HG03432 (cell line): ENCODE results near the gene TSPOAP1.
"Not testable (repeated sequence)": the region's sequence is repeated elsewhere in the genome, so short reads cannot be mapped to it uniquely, and the experiment has no call there.

Experiments
- ATAC-seq: cut with Tn5 transposase; IDR thresholded peaks from one replicate; pipeline ENCODE4 v1.9.1; 2021; ENCODE audit warnings: mild to moderate bottlenecking, moderate library complexity; ENCODE audit not compliant: unreplicated experiment

The TSPOAP1 gene

DNA sequence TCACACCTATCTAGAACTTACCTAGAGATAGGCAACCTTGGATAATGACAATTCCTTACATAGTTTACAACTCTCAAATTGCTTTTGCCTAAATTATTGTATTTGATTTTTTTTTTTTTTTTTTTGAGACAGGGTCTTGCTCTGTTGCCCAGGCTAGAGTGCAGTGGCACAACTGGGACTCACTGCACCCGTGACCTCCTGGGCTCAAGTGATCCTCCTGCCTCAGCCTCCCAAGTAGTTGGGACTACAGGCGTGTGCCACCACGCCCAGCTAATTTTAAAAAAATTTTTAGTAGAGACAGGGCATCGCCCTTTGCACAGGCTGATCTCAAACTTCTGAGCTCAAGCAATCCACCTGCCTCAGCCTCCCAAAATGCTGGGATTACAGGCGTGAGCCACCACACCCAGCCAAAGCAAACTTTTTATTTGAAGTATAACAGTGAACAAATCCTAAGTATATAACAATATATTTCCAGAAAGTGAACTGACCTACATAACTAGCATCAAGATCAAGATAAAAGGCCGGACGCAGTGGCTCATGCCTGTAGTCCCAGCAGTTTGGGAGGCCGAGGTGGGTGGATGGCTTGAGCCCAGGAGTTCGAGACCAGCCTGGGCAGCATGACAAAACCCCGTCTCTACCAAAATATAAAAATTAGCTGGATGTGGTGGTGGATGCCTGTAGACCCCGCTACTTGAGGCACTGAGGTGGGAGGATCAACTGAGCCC lies 12.7 kb upstream of the TSPOAP1 start:
- not testable (repeated sequence) for ATAC-seq

DNA sequence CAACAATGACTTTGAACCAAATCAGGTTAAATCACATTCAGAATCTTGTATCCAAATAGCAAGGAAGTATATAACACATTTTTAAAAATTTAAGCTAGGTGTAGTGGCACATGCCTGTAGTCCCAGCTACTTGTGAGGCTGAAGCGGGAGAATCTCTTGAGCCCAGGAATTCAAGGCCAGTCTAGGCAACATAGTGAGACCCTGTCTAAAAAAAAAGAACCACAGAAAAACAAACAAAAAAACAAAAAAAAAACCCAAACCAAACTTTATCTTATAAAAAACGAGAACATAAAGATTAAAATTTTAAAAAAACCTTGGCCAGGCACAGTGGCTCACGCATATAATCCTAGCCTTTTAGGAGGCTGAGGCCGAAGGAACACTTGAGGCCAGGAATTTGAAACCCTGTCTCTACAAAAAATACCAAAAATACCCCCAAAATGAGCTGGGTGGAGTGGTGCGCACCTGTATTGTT lies 11.8 kb upstream of the TSPOAP1 start:
- no peak for ATAC-seq

DNA sequence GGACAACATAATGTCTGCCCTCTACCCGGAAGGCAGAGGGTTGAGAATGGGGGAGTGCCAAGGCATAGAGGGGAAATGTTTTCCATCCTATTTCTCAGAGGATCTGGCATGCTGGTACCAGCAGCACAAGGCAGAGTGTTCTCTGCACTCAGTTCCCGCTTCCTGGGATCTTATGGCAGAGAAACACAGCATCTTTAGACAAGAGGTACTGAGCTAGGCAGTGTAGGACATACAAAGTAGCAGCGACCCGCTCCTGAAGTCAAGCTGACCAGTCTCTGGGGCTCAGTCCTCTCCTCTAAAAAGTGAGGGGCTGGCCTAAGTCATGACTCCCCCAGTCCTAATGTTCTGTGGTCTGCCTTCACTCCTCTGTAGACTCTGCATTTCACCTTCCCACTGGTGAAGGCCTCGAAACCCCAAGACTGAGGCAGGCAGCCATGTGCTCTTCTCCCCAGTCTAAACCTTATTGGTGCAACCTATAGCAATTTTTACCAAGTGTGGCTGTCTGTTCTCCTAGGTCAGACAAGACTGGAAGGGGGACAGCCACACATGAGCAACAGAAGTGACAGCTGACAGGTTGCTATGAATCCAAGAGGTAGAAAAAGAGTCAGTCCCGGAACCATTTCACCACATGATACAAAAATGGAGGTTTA lies 11.3 kb upstream of the TSPOAP1 start:
- ATAC-seq = no peak

DNA sequence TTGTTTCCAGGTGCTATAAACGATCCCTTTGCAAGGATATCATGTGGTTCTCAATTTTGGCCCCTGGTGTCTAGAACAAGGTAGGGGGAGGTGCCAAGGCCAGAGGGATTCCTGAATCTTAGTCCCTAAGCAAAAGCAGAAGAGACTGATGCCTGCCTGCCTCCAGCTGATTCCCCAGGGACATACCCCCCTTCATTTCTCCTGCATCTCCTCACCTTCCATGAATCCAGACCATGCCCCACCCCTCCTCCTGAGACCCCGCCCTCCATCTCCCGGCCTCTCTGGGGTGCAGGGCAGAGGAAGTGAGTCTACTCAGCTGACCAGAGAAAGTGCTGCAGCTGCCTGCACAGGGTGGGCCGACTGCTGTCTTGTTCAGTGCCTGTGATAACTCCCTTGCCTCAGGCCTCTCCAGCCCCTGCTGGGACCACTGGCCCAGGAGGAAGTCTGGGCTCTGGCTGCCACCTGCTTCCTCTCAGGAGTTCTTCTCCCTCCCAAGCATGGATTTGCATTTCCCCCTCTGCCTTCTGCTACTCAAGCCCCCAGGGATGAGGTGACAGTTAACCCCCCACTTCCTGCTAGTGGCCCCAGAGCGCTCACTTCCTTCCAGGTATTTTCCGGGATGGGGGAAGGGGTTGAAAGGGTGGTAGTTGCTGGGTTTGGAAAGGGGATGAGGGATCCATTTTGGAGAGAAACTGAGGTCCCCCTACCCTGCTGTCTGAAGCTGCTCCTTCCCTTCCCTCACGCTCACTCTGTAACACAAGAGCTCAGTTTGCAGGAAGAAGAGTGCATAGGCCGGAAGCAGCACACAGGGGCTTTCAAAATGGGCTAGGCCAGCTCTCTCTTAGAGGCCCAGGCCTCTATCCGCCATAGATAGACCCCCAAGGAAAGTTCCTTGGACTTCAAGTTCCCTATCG lies 10.5 kb upstream of the TSPOAP1 start:
- ATAC-seq = no peak

DNA sequence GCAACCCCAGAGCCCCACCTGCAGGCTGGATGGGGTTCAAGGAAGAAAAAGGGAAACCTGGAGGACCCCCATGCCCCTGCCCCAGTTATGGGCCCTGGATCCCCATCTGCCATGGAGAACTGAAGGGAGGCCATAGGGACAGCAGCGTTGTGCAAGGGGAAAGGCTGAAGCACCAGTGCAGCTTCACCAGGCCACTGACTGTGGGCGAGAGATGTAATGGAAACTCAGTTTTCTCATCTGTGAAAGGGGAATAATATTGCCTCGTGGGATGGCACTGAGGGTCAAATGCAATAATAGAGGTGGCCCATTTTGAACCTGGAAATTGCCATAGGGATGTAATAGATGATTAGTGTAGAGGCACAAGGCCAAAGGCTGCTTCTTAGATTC lies 9.9 kb upstream of the TSPOAP1 start:
- no peak for ATAC-seq

DNA sequence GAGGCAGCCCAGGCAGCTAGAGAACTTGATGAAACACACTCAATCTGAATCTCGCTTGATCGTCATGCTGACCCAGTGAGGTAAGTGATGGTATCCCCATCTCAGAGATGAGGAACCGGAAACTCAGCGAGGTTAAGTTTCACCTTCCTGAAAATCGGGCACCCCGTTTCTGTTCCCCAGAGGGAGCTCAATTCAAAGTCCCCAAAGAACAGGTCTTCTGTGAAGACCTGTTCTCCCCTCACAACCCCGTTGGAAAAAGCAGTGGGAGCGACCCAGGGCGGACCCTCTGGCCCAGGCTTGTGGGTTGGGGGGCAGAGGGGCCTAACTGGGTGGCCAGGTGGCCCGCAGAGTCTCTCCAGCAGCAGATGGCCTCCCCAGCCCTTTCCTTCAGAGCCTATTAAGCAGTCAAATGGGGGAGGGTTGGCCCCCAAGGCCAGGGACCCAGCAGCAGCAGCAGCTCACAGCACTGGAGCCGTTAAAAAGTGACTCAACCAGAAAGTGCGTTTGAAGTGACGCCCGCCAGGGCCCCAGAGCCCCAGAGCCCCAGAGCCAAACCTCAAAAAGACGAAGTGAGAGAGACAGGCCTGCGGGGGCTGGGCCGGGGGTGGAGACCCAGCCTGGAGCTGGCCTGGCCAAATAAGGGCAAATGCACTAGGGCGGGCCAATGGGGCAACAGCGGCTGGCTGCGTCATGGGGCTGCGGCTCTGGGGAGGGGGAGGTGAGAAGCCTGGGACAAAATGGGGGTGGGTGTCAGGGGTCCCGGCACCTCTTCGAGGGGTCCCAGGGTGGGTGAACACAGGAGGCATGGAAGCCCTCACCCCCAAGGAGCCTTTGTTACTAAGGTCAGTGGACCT lies 9.2 kb upstream of the TSPOAP1 start:
- ATAC-seq = peak; percentile 70

DNA sequence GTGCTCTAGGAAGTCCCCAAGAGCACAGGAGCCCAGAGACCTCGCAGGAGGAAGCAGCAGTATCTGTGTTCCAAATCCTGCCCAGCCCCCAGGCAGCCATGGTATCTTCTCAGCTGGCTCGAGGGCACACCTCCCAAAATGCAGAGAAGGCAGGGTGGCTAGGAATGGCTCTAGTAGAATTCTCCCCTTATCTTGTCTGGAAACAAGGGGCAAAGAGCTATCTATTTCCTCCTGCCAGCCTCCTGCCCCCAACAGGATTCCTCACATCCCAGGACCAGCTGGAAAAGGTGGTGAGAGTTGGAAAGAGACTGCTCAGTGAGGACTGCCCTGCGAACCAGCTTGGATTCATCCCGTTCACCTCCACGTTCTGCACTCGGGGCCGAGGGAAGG lies 8.6 kb upstream of the TSPOAP1 start:
- ATAC-seq = no peak

DNA sequence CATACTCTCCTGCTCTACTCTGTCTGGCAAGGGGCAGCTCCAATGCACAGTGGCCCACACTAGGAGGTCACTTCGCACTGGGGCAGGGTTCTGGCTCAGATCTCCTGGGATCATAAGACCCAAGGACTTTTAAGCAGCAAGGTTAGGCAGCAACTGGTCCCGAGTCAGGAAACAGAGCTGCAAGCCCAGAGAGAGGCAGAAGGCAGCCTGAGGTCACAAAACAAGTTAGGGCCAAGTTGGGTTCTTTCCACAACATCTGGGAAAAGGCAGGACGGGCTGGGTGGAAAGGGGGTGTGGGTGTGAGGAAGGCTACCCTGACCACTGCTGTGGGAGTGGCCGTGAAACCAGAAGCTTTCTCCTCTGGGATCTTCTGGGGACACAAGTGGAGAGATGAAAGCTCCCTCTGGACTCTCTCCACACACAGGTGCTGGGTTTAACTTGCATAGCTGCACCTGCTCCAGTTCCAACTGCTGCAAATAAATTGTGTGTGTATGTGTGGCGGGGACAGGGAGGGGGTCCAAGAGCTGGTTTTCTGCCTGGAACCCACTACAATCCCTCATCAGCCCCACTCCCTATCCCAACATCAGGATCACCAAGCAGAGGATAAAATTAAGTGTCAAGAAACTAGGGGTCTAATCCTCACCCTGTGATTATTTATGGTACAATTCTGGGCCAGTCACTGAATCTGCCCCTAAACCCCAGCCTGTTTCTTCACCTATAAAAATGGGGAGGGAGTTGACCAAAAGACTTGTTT lies 8.0 kb upstream of the TSPOAP1 start:
- ATAC-seq = no peak

DNA sequence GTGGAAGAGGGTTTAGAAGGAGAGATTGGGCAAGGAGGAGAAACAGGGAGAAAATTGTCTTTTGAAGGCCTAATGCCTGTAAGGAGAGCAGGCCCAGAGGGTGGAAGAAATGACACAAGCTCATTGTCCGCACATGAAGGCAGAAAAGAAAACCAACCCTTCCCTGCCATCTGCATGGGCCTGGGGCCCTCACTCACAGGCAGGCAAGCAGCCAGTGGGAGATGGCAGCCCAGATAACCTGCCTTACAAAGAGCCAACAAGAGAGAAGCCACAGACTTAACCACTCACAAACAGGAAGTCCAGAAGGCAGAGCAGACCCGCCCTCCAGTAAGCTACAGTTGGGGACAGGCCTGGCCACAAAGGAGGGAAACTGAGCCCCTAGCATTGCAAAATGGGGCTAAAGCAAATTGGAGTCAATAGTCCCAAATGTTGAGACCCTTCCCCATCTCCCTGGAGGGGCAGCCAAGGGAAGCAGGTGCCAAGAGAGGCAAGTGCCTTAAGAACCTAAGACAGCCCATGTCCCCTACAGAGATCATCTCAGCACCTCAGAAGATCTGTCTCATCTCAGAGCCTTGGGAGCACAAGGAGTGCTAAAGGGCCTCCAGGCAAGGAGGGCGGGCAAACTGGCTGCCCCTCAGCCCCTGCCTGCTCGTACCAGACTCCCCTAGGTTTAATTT lies 7.3 kb upstream of the TSPOAP1 start:
- peak; percentile 13 for ATAC-seq

DNA sequence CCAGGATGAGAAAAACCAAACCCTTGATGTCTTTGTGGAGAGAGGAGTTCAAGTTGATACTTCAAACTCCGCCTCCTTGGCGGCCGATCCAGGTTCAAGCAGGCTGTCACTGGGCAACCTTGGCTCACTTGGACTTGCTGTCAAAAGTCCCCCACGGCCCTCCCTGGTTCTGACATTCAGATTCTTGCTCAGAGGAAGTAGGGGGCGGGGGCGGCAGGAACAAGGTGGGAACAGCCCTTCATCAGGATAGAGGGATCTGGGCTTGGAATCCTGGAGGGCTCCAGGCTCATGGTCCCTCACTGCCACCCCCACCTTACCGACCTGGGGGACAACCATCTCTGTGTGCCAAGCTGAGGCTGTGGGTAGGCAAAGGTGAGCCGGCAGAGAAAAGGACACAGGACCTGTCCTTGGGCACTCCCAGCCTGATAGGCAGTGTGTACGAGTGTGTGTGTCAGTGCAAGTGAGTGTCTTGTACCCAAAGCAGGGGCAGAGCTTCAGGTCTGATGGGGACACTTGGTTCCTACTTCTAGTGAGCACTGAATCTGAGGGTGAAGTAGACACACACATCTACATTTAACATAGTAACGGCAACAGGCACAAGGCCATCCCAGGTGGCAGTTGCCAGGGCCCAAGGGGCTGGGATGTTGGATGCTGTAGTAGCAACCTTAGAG lies 6.6 kb upstream of the TSPOAP1 start:
- ATAC-seq = no peak

DNA sequence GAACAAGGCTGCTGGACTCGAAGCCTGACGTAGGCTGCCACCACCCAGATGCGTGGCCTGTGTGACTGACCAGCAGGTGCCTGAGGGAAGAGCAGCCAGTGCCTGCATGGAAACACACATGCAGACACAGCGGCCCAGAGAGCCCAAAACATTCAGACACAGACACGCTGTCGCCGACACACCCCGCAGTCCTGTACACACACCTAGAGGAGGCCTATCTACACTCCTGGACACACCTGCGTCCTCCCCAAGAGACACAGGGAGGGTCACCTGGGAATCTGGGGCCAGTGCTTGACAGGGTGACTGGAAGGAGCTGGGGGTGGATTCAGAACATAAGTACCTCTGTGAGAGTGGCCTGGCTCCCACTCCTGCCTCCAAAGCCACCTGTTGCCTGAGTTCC lies 6.1 kb upstream of the TSPOAP1 start:
- no peak for ATAC-seq

DNA sequence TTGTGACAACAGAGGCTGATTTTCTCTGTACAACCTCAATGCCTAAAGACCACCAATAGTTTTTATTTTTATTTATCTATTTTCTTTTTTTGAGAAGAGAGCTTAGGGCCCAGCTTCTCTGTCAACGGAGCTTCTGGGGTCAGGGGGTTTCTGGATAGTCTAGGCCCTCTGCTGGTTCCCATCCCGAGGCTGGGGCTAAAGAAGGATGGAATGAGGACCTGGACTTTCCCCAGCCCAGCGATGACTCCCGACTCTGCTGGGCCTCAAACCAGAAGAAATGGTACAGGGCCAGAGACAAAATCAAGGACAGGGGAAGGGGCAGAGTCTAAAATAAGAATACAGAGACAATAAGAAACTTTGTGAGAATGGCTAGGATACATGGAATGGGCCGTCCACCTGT lies 5.7 kb upstream of the TSPOAP1 start:
- ATAC-seq = no peak

DNA sequence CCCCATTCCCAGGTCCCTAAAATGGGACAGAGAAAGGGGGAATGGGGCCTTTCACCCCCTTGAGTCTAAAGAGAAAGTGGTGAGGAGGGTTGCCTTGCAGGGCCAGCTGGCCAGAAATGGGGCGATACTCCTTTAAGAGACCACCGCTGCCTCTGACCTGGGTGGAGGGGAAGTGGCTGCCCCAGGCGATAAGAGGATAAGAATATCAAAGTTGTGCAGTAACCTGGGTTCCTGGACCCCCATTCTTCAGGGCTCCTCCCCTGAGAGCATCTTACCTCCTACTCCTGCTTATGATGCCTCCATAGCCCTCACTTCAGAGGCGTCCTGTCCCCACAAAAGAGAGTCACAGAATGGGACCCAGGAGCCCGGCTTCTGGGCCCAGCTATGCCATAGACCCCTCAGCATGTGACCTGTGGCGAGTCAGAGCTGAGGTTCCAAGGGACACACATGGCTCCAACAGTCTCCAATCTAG lies 5.2 kb upstream of the TSPOAP1 start:
- no peak for ATAC-seq

DNA sequence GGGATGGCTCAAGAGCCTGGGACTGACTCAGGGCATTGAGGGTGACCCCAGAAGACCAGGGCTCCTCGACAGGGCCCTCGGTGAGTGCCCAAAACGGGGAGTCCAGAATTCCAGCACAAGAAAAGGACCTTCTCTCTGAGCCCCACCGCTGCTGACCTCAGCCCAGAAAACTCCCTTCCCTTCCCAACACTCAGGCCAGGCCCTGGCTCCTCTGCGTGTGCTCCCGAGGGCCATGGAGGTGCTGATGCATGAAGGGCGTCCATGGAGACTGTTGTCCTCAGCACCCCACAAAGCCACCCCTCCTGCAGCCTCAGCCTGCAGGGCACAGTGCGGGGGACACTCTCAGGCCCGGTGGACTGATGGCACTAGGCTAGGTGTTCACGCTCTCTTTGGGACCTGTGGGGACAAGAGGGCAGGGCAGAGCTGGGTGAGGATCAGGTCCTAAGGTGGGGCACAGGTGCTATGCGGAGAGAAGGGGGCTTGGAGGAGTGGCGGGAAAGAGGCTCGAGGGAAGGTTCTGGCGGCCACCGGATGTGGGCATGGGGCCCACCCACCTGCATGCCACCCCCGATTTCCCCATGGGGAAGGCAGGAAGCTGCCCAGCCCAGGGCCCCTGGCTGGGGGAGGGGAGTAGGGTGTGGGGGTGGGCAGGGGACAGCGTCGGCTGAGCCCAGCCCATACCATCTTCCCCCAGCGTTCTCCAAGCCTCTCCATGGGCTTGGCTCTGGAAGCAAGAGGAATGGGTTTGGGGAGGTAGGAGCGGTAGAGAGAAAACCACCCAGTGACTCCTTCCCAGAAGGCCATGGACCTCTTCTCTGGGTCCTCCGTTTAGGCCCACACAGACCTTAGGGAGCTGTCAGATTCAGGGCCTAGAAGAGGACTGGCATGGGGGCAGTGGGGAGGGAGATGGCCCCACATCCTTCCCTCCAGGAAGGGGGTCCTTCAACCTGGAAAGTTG lies 4.5 kb upstream of the TSPOAP1 start:
- no peak for ATAC-seq

DNA sequence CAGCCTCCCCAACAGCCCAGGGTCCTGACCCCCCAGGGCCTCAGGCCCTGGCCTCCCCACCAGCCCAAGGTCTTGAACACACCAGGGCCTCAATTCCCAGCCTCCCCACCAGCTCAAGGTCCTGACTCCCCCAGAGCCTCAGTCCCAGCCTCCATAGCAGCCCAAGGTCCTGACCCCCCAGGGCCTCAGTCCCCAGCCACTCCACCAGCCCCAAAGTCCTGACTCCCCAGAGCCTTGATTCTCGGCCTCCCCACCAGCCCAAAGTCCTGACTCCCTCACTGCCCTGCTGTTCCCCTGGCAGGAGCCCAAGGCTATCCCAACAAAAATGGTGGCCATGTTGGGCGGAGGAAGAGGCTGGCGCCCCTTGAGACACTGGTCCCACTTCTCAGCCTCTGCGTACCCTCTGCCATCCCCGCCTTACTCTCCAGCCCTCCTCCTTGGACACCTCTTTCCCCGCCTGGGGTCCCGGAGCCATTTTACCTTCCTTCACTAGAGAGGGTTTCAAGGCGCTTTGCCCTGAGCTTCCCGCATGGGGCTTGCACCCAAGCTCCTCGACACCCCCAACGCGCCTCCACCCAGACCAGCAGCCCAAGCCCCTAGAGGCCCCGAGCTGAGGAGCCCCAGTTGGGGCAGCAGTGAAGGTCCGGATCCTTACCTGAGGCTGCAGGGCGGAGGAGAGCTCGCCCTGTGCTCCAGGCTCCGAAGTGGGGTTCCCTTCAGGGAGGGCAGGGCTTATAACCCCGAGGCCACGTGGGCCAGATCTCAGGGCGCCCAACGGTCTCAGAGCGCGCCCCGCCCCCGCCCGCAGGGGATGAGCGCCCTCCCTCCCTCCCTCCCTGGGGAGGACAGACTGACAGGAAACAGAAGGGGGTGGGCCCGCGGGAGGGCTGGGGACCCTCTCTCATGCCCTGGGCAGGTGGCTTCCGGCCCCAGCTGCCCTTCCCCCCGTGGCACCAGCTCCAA lies 3.5 kb upstream of the TSPOAP1 start:
- ATAC-seq = peak; percentile 20

DNA sequence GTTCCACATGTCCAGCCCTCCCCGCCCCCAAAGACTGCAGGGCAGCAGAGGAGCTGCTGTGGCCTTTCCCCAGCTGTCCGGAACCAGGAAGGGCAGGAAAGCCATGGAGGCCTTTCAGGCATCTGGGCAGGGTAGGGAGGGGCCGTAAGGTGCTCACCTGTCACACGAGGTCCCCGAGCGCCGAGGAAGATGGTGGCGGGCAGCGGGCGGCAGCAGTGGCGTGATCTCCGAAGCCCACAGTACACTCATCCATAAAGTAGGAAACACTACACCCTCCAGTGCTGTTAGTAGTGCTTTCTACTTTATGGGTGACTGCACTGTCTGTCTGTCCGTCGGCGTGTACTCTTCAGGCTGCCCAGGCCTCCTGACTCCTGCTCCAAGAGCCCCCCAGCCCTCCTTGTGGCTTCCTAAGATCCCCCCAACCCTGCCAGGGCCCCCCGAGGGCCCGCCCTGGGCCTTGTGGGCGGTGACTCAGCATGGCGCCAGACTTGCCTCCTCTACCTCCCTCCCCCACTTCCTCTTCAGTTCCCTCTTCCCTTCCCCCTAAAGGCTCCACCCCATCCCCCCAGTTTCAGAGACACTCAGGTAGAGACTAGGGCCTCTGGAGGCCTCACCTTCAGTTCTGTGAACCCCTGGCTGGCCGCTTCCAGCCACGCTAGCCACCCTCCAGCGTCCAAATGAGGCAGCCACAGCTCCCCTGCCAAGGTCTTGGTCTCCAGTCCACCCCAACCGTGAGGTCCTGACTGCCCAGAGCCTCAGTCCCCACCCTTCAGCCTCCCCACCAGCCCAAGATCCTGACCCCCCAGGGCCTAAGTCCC lies 2.6 kb upstream of the TSPOAP1 start:
- ATAC-seq = no peak
